GM18507 (cell line): ENCODE data around the gene SEPTIN1.

Experiments used
- DNase-seq: peaks from one replicate; pipeline ENCODE4 v3.0.0; 2011; ENCODE audit warnings: low read depth; ENCODE audit not compliant: insufficient read length; ENCODE audit errors: extremely low spot score
- FAIRE-seq: peaks from 2 replicates; lab custom pipeline; 2011; peaks lifted over from hg19 to GRCh38; lab: Jason Lieb, UNC

SEPTIN1 gene

DNA sequence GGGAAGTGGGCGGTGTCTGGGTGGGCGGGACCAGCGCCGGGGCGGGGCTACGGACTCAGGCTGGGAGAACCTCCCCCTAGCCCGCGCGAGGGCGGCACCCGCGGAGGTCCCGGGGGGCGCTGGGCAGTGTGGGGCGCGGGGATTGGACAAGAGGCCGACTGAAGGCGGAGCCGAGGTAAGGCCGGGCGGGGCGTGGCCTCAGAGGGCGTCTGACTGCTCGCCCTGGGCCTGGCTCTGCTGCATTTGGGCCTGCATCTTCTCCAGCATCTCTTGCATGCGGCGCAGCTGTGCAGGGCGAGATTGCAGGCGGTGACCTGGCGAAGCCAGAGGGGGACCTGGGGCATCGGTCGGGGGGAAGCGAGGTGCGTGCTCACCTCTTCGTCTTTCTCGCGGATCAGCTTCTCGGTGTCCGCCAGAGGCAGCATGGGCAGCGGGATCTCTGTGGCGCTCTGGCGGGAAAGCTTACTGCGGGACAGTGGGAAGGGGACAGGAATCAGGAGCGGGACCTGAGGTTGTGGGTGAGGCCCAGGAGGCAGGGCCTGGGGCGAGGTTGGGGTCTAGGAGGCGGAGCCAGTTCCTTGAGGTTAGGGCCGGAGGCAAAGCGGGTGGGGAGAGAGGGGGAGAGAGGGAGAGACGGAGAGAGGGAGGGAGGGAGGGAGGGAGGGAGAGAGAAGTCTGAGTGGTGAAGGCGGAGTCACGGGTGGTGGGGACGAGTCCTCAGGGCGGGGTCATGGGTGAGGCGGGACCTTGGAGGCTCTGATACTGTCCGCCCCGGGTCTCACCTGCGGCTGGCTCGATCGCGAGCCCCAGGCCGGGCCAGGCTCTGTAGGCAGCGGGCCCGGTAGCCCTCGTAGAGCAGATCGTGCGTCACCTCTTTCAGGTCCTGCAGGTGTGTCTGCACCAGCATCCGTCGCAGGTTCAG lies 3.9 kb downstream of the SEPTIN1 start:
- FAIRE-seq: peak; percentile 97
- DNase-seq: peak; percentile 96

DNA sequence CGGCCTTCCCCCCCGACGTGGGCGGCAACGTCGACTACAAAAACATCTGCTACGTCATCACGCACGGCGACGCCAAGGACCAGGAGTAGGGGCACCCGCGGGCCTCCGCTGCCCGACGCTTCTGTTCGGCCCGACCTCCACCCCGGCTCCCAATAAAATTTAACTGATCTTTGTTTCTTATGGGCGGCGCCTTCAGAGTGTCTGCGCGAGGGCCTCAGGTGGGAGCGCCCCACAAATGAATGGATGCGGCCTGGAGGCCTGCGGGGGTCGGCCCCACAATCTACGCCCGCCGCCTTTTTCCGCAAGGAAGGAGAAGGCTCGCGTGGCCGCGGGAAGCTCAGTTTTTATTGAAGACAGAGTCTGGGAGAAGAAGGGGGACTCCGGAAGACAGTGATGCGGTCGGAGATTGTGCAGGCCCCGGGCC lies 4.5 kb downstream of the SEPTIN1 start:
- no peak for FAIRE-seq
- no peak for DNase-seq

DNA sequence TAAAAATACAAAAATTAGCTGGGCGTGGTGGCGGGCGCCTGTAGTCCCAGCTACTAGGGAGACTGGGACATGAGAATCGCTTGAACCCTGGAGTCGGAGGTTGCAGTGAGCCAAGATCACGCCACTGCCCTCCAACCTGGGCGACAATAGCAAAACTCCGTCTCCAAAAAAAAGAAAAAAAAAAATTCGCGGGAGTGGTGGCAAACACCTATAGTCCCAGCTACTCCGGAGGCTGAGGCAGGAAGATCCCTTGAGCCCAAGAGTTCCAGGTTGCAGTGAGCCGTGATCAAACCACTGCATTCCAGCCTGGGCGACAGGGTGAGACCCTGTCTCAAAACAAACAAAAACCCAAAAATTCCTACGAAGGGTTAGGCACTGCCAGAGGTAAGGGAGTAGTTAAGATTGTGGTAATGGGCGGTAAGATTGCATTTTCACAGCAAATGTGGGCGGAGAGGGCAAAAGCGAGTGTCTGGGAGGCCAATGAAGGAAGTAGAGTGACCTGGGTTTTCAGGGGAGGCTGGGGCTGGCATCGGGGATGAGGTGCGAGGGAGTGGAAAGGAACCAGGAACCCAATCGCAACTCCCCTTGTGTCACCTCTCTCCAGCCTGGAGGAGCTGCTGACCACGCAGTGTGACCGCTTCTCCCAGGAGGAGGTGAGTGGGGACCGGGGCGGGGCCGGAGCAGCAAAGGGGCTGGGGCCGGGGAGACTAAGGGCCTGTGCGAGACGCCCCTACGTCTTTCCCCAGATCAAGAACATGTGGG lies 5.1 kb downstream of the SEPTIN1 start:
- DNase-seq: no peak
- peak; percentile 18 for FAIRE-seq

DNA sequence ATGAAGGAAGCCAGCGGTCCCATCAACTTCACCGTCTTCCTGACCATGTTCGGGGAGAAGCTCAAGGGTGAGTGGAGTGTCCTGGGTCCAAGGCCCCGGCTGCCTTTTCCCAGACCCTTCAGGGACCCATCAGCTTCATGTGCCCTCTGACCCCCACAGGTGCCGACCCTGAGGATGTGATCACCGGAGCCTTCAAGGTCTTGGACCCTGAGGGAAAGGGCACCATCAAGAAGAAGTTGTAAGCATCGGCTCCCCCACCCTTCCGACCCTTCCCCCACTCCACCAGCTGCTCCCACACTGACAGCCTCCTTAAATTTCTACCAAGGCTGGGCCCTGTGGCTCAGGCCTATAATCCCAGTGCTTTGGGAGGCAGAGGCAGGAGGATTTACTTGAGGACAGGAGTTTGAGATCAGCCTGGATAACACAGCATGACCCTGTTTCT lies 5.9 kb downstream of the SEPTIN1 start:
- FAIRE-seq (no peak), DNase-seq (no peak)

DNA sequence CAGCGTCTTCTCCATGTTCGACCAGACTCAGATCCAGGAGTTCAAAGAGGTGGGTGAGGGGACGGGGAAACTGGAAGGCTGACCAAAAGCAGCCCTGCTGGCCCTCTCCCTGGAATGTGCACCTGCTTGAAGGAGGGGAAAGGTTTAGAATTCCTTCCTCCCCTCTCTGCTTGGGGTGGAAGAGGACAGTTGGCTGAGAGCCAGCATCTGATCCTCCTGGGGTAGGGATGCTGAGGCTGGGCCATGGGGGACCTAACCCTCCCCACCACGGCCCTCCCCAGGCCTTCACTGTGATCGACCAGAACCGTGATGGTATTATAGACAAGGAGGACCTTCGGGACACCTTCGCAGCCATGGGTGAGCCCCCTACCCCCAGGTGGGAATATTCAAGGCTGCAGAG lies 6.5 kb downstream of the SEPTIN1 start:
- no peak for DNase-seq
- FAIRE-seq: no peak

DNA sequence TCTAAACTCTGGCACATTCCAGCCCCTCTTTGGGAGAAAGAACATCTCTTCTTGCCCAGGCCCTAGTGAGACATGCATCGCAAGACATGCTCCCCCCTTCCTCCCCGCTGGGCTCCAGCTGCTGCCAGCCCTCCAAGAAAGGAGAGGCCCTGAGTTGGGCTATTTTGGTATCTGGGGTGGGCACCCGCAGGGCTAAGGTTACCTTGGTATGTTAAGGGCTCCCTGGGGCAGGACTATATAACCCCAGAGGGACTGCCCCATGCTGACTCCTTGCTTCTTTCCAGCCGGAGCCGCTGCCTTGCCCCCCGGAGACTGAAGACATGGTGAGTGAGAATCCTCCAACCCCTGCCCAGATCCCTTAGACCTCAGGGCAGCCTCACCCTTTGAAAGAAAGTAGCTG lies 7.8 kb downstream of the SEPTIN1 start, which contains the start of gene MYL11:
Gene MYL11, plus strand, starts transcription at position 265 of the 400 bp plus-strand sequence. Its CDS starts 56 bp downstream, at position 321.
- FAIRE-seq: no peak
- no peak for DNase-seq

DNA sequence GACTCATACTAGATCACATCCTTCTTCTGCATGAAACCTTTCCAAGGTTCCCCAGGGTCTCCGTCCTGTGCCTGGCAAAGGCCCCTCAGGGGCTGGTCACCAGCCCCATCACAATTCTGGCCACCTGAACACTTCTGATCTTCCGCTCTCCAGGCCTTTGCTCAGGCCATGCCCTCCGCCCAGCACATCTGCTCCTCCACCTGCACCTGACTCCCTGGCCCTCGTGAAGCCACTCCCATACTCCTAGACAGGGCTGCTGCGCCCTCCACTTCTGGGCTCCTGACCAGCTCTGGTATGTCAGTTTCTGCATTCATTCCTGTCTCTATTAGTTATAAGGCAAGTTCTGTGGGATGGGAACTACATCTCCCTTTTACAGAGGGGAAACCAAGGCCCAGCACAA lies 9.6 kb downstream of the SEPTIN1 start:
- no peak for DNase-seq
- no peak for FAIRE-seq

DNA sequence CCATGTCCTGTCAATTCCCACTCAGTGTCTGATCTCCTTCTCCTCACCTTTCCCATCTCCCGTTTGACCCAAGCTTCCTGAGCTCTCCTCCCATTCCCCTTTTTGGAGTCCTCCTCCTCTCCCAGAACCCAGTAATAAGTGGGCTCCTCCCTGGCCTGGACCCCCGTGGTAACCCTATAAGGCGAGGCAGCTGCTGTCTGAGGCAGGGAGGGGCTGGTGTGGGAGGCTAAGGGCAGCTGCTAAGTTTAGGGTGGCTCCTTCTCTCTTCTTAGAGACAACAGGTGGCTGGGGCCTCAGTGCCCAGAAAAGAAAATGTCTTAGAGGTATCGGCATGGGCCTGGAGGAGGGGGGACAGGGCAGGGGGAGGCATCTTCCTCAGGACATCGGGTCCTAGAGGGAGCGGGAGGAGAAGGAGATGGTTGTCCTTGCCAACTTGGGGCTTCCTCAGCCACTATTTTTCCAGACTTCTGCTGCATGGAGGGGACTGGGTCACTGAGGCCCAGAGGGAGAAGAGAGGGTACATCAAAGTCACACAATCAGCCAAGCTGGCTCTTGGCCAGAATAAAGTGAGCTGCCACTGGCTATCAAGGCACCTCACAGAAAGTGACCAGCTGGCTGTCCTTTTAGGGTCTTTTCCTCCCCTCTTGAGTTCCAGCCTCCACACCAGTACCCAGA lies 10.2 kb downstream of the SEPTIN1 start:
- FAIRE-seq (no peak), DNase-seq (no peak)

DNA sequence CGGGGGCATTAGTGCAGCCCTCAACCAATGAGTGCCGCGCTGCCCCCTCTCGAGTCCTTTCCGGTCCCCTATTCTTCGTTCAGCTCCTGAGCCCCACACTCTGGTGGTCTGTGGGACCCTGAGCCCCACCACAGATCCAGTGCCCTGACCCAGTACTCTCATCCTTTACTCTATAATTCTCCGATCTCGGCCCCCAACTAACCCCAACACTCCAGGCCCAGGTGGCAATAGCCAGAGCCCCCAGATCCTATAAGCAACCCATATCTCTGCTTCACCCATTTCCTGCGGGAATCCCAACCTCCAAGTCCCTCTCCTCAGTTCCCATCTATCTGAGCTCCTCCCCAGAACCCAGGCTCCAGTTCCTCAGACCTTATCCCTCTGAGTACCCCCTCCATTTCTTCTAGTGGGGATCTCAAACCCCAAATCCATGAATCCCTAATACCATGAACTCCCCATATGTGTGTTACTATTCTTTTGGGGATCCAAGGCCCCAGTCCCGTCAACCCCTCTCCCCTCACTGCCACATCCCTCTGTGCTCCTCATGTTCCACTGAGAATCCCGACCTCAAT lies 11.0 kb downstream of the SEPTIN1 start:
- DNase-seq (no peak), FAIRE-seq (no peak)

DNA sequence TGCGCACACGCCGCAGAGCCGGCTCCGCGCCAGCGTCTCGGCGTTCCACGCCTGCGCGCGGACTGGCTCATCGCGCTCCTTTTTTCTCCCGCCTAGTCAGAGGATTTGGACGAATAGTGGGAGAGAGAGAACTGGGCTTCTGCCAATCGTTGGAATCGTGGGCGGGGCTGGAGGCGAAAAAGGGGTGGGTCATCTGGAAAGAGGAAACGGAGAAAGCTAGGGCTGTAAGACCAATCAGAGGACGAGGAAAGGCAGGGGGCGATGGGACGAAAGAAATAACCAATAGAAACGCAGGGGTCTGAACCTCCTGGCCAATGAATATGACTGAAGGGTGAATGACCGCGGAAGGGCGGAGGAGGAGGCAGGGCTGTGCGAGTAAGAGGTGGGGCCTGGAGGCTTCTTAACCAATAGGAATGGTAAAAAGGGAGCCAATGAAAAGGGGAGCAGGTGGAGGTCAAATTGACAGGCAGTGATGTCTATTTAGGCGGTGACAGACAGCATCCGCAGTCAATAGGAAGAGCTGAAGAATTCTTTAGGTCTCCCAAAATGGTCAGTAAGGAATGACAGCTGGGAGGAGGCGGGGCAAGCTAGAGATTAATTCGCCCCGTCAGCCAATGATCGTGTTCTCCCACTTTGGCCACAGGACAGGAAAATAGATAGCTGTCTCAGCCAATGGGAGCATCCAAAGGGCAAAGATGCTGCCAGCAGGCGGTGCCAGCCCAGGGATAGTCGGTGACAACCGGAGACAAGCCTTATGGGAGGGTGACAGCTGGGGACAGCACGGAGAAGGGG lies 11.7 kb downstream of the SEPTIN1 start, which contains the start of gene TBC1D10B:
Gene TBC1D10B, minus strand, starts transcription at position 39 of the 792 bp plus-strand sequence. CDS start 311 bp downstream, outside the sequence.
- peak; percentile 86 for DNase-seq
- peak; percentile 100 for FAIRE-seq

DNA sequence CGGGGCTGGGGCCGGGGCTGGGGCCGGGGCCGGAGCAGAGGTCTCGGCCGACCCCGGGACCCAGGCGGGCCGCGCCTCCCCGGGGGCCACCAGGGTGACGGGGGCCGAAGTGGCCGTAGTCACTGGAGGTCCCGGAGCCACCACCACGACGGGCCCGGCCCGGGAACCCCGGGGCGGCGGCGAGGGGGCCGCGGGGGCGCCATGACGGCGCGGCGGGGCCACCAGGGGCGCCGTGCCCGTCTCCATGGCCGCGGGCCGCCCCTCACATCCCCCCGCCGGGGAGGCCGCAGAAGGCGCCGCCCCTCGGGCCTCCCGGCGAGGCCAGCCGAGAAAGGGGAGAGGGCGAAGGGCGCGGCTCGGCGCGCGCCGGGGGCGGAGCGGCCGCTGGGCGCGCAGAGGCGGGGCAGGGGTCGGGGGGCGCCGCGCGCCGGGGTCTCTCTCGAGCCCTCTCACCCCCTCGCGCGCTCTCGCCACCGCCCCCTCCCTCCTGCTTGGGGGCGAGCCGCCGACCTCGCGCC lies 12.4 kb downstream of the SEPTIN1 start:
- FAIRE-seq: no peak
- DNase-seq: no peak

DNA sequence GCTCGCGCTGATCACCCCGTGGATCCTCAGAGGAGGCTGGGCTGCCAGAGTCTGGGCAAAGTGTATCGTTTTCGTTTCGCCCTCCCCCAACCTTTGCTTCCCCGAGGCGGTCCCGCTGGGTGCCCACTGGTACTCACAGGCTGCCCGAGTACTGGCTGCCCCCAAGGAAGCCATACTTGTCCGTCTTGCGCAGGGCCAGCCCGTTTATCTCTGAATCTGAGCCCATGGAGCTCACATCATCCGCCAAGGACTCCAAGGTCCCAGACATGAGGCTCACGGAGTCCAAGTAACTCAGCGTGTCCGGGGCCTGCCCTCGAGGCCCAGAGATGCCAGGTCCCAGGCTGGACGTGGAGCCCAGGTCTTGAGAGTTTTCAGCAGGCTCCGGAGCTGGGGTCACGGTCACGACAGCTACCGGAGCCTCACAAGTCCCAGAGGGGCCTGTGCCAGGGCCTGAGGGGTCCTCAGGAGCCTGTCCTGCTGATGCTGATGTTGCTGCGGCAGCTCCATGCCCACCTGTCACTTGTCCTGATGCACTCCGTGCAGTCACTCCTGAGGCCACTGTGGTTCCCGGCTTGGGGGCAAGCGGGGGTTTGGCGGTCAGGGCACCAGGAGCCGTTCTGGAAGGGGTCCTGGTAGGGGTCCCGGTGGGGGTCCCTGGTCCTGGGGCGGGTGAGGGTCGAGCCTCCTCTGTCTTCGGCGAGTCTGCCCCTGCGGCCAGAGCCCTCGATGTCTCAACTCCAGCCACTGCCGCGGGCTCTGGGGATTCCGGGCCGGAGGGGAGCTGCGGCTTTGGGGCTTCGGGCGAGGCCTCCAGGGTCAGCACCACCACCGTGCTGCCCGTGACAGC lies 13.0 kb downstream of the SEPTIN1 start:
- FAIRE-seq: no peak
- no peak for DNase-seq

DNA sequence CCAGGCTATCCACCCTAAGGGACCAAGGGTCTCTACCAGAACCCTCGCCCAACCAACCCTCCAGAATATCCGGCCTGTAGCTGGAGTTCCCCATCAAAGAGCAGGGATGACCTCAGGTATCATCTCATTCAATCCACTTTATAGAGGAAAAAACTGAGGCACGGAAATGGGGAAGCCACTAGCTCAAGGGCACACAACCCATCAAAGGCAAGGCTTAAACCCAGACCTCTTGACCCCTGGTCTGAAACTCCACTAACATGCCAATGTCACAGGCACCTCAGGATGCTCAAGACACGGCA lies 13.6 kb downstream of the SEPTIN1 start:
- DNase-seq (no peak), FAIRE-seq (no peak)

DNA sequence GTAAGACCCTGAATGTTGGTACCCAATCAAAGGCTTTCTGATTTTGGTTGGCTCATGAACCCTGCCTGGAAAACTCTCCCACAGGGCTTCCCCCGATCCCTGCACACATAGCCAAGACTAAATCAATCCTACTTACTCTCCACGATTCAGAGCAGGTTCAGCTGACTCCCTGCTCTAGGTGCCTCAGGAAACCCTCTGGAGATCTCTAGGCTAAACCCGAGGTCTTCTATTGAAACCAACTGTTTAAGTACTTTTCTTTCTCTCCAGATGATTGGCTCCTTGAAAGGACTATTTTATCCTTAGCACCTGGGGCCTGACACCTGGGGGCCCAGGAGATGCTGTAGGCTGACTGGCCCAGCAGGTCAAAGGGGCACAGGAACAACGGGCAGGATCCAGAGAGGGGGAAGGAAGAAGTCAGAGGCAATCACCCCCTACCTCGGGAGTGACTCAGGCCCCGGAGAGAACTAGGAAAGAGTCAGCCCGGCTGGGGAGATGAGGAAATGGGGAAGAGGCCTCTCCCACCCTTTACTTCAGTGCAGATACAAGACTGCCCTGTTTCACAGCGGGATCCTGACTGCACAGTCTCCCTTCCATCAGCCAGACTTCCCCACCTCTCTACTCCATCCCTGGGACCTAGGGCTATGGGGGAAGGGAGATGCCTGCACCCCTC lies 14.1 kb downstream of the SEPTIN1 start:
- no peak for DNase-seq
- no peak for FAIRE-seq

DNA sequence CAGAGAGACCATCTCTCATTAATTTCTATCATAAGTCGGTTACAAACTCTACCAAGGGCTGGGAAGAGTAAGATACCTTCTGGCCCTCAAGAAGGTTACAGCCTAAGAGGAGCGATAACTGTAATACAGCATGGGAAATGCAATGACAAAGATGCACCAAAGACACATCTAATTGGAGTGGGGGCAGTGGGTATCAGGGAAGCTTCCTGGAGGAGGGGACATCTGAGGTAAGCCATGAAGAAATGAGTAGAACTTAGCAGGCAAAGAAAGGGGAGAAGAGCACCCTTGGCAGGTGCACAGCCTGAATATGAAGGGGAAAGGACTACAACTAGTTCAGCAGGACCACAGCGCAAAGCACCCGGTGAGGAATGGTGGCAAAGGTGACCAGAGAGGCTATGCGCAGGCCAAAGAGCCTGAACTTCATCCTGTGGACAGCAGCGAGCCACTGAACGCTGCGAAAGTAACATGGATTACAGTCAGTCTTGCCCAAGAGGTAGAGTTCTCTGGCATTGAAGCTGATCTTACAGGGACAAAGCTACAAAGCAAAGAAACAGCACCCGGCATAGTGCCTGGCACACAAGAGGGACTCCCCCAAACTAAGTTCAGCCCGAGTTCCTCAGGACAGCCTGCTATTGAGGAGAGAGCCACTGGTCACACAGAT lies 14.9 kb downstream of the SEPTIN1 start:
- DNase-seq: no peak
- FAIRE-seq: no peak

DNA sequence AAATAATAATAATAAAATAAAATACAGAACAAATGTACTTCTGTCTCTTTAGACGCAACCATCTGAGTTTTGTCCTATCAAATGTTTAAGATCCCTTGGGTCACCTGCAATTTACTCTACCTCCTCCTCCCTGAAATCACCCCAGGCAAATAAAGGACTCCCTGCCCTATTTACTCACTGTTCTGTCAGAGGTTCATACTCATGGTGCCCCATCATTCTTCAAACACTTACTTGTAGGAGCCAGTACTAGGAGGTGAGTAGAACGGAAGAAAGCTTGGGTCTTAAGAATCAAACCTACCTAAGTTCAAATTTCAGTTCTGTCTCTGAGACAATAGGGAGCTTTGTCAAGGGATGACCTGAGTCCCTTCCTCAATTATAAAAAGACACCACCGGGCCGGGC lies 15.8 kb downstream of the SEPTIN1 start:
- DNase-seq: no peak
- no peak for FAIRE-seq

DNA sequence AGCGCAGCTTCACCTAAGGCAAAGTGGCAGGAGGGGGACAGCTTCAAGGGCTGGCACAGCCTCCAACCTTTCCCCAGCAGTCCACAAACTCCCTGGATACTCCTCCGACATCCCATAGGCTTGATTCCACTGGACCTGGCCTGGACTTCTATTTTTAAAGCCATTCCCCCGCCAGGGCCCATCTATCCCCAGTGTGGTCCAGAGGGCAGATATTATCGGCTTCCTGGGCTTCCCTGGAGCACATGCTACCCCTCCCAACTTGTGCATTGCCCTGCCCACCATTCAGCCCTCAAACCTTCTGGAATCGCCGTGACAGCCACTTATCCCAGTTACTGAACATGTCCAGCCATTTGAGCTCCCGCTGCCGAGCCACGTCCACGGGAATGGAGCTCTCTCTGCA lies 17.2 kb downstream of the SEPTIN1 start:
- DNase-seq (no peak), FAIRE-seq (no peak)
